IMR-90 (cell line): Measurements from ENCODE around the gene SPCS2. TPM values are rescaled to one million over a fixed set of nuclear protein-coding genes. Genes with fewer than 3 reads are reported as not detected.

Source experiments
- ATAC-seq: fragments of 200-7000 bp; cut with Tn5 transposase; 2 replicates; pipeline ENCODE4 v1.9.1; 2020; ENCODE audit warnings: low read depth, mild to moderate bottlenecking, moderate library complexity
- BruUV-seq: library from RNA; stranded (reverse); fragments of 400-500 nt; replicated peaks from 2 replicates; lab custom pipeline; 2021; lab: Mats Ljungman, UMichigan
- CTCF ChIA-PET: fragments of 300-600 bp; formaldehyde crosslinking; extraction: SDS; loops from one replicate; lab custom pipeline; 2021; ENCODE audit warnings: antibody characterized with exemption; lab: Yijun Ruan, JAX
- POLR2A ChIA-PET: fragments of 300-600 bp; sonication (Branson Sonifier 250); formaldehyde crosslinking; loops from one replicate; lab custom pipeline; 2022; ENCODE audit warnings: antibody characterized with exemption; ENCODE audit not compliant: unreplicated experiment; lab: Charles Lee
- DNase-seq: peaks from one replicate; pipeline ENCODE4 v3.0.0; 2013
- H2AFZ ChIP-seq: replicated peaks from 2 replicates; pipeline ENCODE3; 2013; ENCODE audit warnings: low read length, mild to moderate bottlenecking; ENCODE audit not compliant: poor library complexity
- H2AK5ac ChIP-seq: 2 replicates; pipeline ENCODE4 v1.6.1; 2013; ENCODE audit warnings: low read depth, low read length, inconsistent platforms
- H2AK9ac ChIP-seq: replicated peaks from 2 replicates; pipeline ENCODE3; 2013; ENCODE audit warnings: mild to moderate bottlenecking, low read depth, low read length, moderate library complexity; ENCODE audit not compliant: poor library complexity
- H2BK120ac ChIP-seq: 2 replicates; pipeline ENCODE4 v1.6.1; 2013; ENCODE audit warnings: low read depth, low read length, inconsistent platforms
- H2BK15ac ChIP-seq: 3 replicates; pipeline ENCODE4 v1.6.1; 2013; ENCODE audit warnings: low read depth, low read length, inconsistent platforms
- H2BK20ac ChIP-seq: 2 replicates; pipeline ENCODE4 v1.6.1; 2013; ENCODE audit warnings: low read depth, mild to moderate bottlenecking, inconsistent platforms, low read length, moderate library complexity
- H2BK5ac ChIP-seq: 2 replicates; pipeline ENCODE4 v1.6.1; 2013; ENCODE audit warnings: mild to moderate bottlenecking, low read depth, low read length, inconsistent platforms; ENCODE audit not compliant: poor library complexity, severe bottlenecking
- H3K14ac ChIP-seq: replicated peaks from 2 replicates; pipeline ENCODE4 v1.6.1; 2013; ENCODE audit warnings: low read depth, low read length, inconsistent platforms
- H3K18ac ChIP-seq: 2 replicates; pipeline ENCODE4 v1.6.1; 2013; ENCODE audit warnings: low read depth, low read length, control low read depth
- H3K23ac ChIP-seq: 2 replicates; pipeline ENCODE4 v1.6.1; 2013; ENCODE audit warnings: low read depth, low read length, inconsistent platforms
- H3K27ac ChIP-seq: 2 replicates; pipeline ENCODE4 v1.5.1; 2013; ENCODE audit warnings: mild to moderate bottlenecking, control low read depth, low read length; ENCODE audit not compliant: insufficient read depth
- H3K27me3 ChIP-seq: 2 replicates; pipeline ENCODE4 v1.6.1; 2013; ENCODE audit warnings: low read length; ENCODE audit not compliant: control insufficient read depth, insufficient read depth
- H3K36me3 ChIP-seq: 2 replicates; pipeline ENCODE4 v1.6.1; 2013; ENCODE audit warnings: low read length, mixed read lengths; ENCODE audit not compliant: control insufficient read depth, insufficient read depth
- H3K4ac ChIP-seq: 2 replicates; pipeline ENCODE4 v1.6.1; 2013; ENCODE audit warnings: low read depth, low read length, inconsistent platforms
- H3K4me1 ChIP-seq: 2 replicates; pipeline ENCODE4 v1.6.1; 2013; ENCODE audit warnings: low read length, mixed read lengths; ENCODE audit not compliant: control insufficient read depth, insufficient read depth
- H3K4me2 ChIP-seq: 2 replicates; pipeline ENCODE4 v1.6.1; 2013; ENCODE audit warnings: low read depth, mild to moderate bottlenecking, control low read depth, low read length, moderate library complexity
- H3K4me3 ChIP-seq: 2 replicates; pipeline ENCODE4 v1.5.1; 2013; ENCODE audit warnings: low read depth, mild to moderate bottlenecking, control low read depth, low read length, moderate library complexity; ENCODE audit not compliant: insufficient read depth
- H3K56ac ChIP-seq: 2 replicates; pipeline ENCODE4 v1.6.1; 2013; ENCODE audit warnings: low read length, inconsistent platforms; ENCODE audit not compliant: insufficient read depth; ENCODE audit errors: extremely low read depth
- H3K79me1 ChIP-seq, 2 experiments: 2 replicates each; pipeline ENCODE4 v1.6.1; 2013; ENCODE audit warnings: low read length in 2 of 2, inconsistent platforms in 1 of 2, low read depth in 1 of 2
- H3K9ac ChIP-seq: 2 replicates; pipeline ENCODE4 v1.6.1; 2013; ENCODE audit warnings: low read depth, low read length, control low read depth
- H3K9me1 ChIP-seq: 2 replicates; pipeline ENCODE4 v1.6.1; 2013; ENCODE audit warnings: low read length, inconsistent platforms; ENCODE audit not compliant: insufficient read depth
- H3K9me3 ChIP-seq: 2 replicates; pipeline ENCODE4 v1.6.1; 2013; ENCODE audit warnings: low read length; ENCODE audit not compliant: control insufficient read depth, insufficient read depth
- H4K20me1 ChIP-seq: 2 replicates; pipeline ENCODE4 v1.6.1; 2013; ENCODE audit warnings: low read length, inconsistent platforms; ENCODE audit not compliant: insufficient read depth
- H4K5ac ChIP-seq: 2 replicates; pipeline ENCODE4 v1.6.1; 2013; ENCODE audit warnings: mild to moderate bottlenecking, low read depth, low read length, control low read depth
- H4K8ac ChIP-seq, 2 experiments: 2 replicates each; pipeline ENCODE4 v1.6.1; 2013; ENCODE audit warnings: low read depth in 2 of 2, low read length in 2 of 2, control low read depth in 1 of 2, inconsistent platforms in 1 of 2
- H4K91ac ChIP-seq: 2 replicates; pipeline ENCODE4 v1.6.1; 2013; ENCODE audit warnings: low read depth, low read length, inconsistent platforms; ENCODE audit not compliant: insufficient read depth
- CEBPB ChIP-seq: IDR thresholded peaks from 2 replicates; pipeline ENCODE4 v1.6.1; 2012; ENCODE audit warnings: low read depth, low read length, improper control_type of control experiment
- CTCF ChIP-seq: conservative IDR thresholded peaks from 2 replicates; pipeline ENCODE4 v1.5.1; 2012; ENCODE audit warnings: mild to moderate bottlenecking, low read depth, low read length, improper control_type of control experiment
- ELK1 ChIP-seq: fragments of 150-350 bp; IDR thresholded peaks from 2 replicates; pipeline ENCODE4 v1.6.1; 2016; ENCODE audit warnings: low read depth, mild to moderate bottlenecking, low read length, moderate library complexity, borderline replicate concordance
- FOS ChIP-seq: fragments of 150-350 bp; IDR thresholded peaks from 2 replicates; pipeline ENCODE4 v1.6.1; 2016; ENCODE audit warnings: low read depth, low read length
- MAZ ChIP-seq: IDR thresholded peaks from 2 replicates; pipeline ENCODE4 v1.6.1; 2012; ENCODE audit warnings: low read depth, mild to moderate bottlenecking, low read length, improper control_type of control experiment, moderate library complexity, borderline replicate concordance
- MXI1 ChIP-seq: IDR thresholded peaks from 2 replicates; pipeline ENCODE4 v1.6.1; 2012; ENCODE audit warnings: low read depth, mild to moderate bottlenecking, low read length, moderate library complexity, borderline replicate concordance
- NFE2L2 ChIP-seq: fragments of 150-350 bp; IDR thresholded peaks from 2 replicates; pipeline ENCODE4 v1.6.1; 2016; ENCODE audit warnings: low read depth, mild to moderate bottlenecking, low read length
- POLR2A ChIP-seq: IDR thresholded peaks from 2 replicates; pipeline ENCODE4 v1.6.1; 2012; ENCODE audit warnings: mild to moderate bottlenecking, low read depth, low read length
- RAD21 ChIP-seq: IDR thresholded peaks from 2 replicates; pipeline ENCODE4 v1.6.1; 2012; ENCODE audit warnings: low read length, improper control_type of control experiment
- RCOR1 ChIP-seq: IDR thresholded peaks from 2 replicates; pipeline ENCODE4 v1.6.1; 2012; ENCODE audit warnings: mild to moderate bottlenecking, low read length, improper control_type of control experiment; ENCODE audit not compliant: insufficient replicate concordance
- RFX5 ChIP-seq: IDR thresholded peaks from 2 replicates; pipeline ENCODE4 v1.8.0; 2012; ENCODE audit warnings: low read depth, mild to moderate bottlenecking, low read length, moderate library complexity
- SMC3 ChIP-seq: fragments of 150-350 bp; IDR thresholded peaks from 2 replicates; pipeline ENCODE4 v1.6.1; 2016; ENCODE audit warnings: low read depth, mild to moderate bottlenecking, antibody characterized with exemption, low read length, moderate library complexity
- USF2 ChIP-seq: fragments of 150-350 bp; IDR thresholded peaks from 2 replicates; pipeline ENCODE4 v1.6.1; 2017; ENCODE audit warnings: mild to moderate bottlenecking, antibody characterized with exemption, low read length, low read depth
- WGBS, 2 experiments: methylation state at CpG; one replicate each; pipeline versions ENCODE4 v1.1.5 to v1.1.7; 2013; ENCODE audit warnings: missing lambda C conversion rate in 2 of 2; ENCODE audit not compliant: insufficient read length in 1 of 2; ENCODE audit errors: extremely low coverage in 2 of 2; 5-methylcytosine and 5-hydroxymethylcytosine counted together
- dilution Hi-C: fragments of 300-500 bp; cut with HindIII; formaldehyde crosslinking; loops from one replicate; pipeline ENCODE4 v1.14.3; 2018; ENCODE audit warnings: low sequenced_read_pairs; ENCODE audit not compliant: unreplicated experiment
- in situ Hi-C: fragments of 300-500 bp; cut with MboI; formaldehyde crosslinking; loops from 3 replicates; pipeline ENCODE4 v1.14.3; 2019; ENCODE audit warnings: low sequenced_read_pairs, inconsistent platforms, mixed read lengths
- intact Hi-C: fragments of 100-400 bp; cut with micrococcal nuclease; formaldehyde crosslinking; loops from 2 replicates; pipeline ENCODE4 v1.10.0; 2022
- polyA plus RNA-seq, 3 experiments: library from polyadenylated mRNA; depleted of rRNA; stranded (reverse); fragments of >200 nt; gene quantifications; 2 replicates each; pipeline ENCODE4 v1.2.3, GENCODE V29; 2012; ENCODE audit warnings: low replicate concordance in 1 of 3
- total RNA-seq: library from RNA; depleted of rRNA; stranded (reverse); fragments of >200 nt; gene quantifications from 2 replicates; pipeline ENCODE4 v1.2.3, GENCODE V29; 2012

Gene SPCS2
- total and polyA plus RNA-seq, 2 of the 4 experiments (the other 2 are of a cell fraction) = 15.4 to 76.0 TPM

- Histone ChIP-seq H3K9ac (no peak overlapping the region), H4K8ac (no peak overlapping the region), H3K18ac (no peak overlapping the region), H2AFZ (no peak overlapping the region), H4K5ac (no peak overlapping the region), H3K23ac (no peak overlapping the region), H2AK5ac (no peak overlapping the region), H4K20me1 (no peaks in the 10 kb centered on the region), H2BK120ac (no peak overlapping the region), H3K4me3 (no peak overlapping the region), H3K9me1 (0 out of 2 replicates have a peak, but pooled peaks cover 3% of the 10 kb centered on the region), H3K36me3 (peaks cover 7% of the 10 kb centered on the region; the same call in 1 of the 2 replicates), H2BK15ac (no peak overlapping the region), H3K9me3 (no peaks in the 10 kb centered on the region), H4K91ac (no peak overlapping the region), H3K4ac (no peak overlapping the region), H3K4me2 (no peak overlapping the region), H2BK5ac (no peak overlapping the region), H2AK9ac (no peak overlapping the region), H3K4me1 (no peaks in the 10 kb centered on the region), H3K56ac (no peak overlapping the region), H3K27ac (no peak overlapping the region), H3K27me3 (no peaks in the 10 kb centered on the region), H3K14ac (no peak overlapping the region), H3K79me1 (peaks cover 10 to 19% of the 10 kb centered on the region in 2 experiments), H2BK20ac (no peak overlapping the region)
- POLR2A ChIA-PET = no interaction called here
- TF ChIP-seq USF2 (no peak), NFE2L2 (no peak), SMC3 (no peak), RFX5 (no peak), RCOR1 (no peak), POLR2A (no peak), ELK1 (no peak), MXI1 (no peak), CEBPB (no peak), FOS (no peak), CTCF (no peak), MAZ (no peak), RAD21 (no peak)
- dilution Hi-C loops (no loop called here), in situ Hi-C loops (no loop called here), intact Hi-C loops (no loop called here)
- no CpG with 5 or more reads among the region's 5 CpGs for WGBS, 2 experiments
- no peak for DNase-seq
- no TSS peak for BruUV-seq
- no peak for ATAC-seq
- CTCF ChIA-PET = no interaction called here
Observed at GRCh38 chr11:74992852-74993251, 43.8 kb downstream of the SPCS2 start.
